HG03108 (cell line): ENCODE results near the gene TUFT1.
A peak's percentile ranks its signal among the peaks of the same experiment; 100 is the strongest.
"Not testable (repeated sequence)": the region's sequence is repeated elsewhere in the genome, so short reads cannot be mapped to it uniquely, and the experiment has no call there.

ENCODE experiments used
- ATAC-seq: cut with Tn5 transposase; IDR thresholded peaks from one replicate; pipeline ENCODE4 v1.9.1; 2021; ENCODE audit warnings: moderate library complexity; ENCODE audit not compliant: unreplicated experiment

Gene TUFT1

DNA sequence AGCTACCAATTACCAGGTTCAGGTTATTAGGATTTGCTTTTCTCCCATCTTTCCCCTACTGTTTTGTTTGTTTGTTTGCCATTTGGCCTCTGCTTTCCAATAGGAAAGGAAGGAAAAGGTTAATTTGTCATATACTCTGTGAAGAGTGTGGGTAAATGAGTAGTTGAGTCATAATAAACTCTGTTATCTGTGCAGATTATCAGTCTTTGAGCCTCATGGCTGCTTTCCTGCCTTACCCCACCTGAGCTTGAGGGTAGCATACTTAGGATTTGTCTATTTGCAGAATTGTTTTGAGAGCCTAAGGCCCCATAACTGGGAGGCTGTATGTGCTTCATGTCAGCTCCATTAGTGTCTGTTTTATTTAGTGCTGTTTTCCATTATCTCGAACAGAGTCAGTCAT lies 38.8 kb downstream of the TUFT1 start:
- ATAC-seq, result no peak

DNA sequence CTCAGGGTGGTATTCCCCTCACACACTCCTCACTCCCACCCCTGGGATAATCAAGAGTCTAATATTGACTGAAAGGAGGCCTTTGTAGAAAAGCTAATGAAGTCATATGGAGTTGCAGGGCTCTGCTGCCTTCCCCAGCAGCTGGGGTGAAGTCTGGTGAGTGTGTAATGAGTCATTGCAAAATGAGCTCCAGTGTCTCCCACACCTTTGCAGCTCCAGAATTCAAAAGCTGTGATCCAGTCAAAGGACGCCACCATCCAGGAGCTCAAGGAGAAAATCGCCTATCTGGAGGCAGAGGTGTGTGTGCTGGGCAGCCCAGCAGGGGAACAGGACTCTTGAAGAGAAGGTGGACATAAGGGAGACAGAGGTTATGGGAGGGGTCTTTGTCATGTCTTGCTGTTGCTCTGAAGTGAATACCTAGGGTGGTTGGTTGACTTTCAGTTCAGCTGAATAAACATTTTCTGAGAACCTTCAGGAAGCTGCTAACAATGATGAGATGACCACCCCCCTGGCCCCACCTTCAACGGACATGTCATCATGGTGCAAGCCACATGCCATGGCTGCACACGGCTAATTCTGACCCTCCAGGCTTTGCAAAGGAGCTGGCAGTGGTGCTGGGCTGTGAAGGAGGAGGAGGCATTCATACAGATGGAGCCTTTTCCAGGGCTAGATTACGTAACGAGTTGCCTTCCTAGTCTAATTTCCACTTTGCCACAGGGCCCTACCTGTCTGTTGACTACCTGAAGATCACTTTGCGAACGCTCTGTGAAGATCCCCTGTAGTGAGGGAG lies 39.5 kb downstream of the TUFT1 start:
- no peak for ATAC-seq

DNA sequence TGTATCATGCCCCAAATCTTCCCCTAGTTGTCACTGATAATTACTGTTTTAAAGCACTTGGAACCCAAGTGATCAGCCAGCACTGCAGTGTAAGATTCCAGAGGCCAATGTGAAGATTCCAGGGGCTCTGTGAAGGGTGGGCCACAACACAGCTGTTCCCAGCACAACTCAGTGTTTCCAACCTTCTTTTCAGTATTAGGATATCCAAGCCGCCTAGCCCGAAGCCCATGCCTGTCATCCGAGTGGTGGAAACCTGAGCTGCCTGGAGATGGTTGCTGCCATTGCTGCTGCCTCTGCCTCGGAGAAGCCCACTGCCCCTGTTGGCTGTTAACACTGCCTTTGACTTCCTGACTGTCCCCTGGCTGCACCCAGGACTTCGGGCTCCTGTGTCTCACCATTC lies 41.3 kb downstream of the TUFT1 start:
- no peak for ATAC-seq

DNA sequence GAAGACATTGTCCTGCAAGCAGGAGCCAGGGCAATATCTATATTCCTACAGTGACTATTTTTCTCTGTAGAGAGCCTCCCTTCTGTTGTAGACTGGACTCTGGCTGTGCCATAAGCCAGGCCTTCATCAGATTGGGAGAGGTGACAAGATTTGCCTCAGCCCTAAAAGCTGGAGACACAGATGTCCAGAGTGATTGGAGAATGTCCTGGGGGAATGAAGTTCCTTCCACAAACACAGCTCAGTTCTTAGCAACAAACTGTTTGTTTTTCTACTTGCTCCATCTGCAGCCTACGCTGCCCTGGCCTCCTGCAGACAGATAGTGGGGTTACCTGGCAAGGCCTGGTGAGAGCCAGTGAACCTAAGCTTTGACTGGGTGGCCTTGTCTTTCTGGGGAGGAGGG lies 41.8 kb downstream of the TUFT1 start:
- ATAC-seq, result no peak

DNA sequence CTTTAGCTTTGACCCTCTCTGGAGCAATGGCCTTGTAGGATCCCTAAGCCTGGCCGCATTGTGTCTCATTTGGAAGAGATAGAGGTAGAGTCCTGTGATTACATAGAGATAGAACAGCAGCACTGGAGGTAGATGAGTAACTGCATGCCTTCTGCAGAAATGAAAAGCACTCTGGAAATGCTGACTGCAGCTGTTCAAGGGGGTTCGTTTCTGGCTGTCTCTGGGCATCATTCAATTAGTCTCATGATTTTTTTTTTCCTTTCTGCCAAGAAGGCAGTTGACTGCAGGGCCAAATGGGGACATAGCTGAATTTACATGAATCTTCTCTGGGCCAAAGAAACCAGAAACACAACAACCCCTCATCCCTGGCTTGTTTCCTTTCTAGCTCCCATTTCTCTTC lies 43.7 kb downstream of the TUFT1 start:
- ATAC-seq, result no peak

DNA sequence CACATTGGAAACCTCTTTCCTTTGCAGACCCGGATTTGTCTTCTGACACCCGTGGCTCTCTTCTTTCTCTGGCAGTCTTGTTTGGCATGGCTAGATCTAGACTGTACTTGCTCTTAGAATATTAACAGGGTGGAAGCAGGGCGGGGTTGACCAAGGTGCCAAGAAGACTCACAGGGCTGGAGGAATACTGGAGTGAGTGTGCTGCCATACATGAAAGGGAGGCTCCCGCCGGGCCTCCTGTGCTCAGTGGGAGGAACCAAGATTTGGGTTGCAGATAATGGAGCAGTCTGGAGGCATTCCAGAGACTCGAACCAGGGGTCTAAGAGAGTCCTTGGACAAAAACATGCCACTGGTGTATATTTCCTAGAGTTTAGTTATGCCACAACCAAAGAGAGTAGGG lies 44.2 kb downstream of the TUFT1 start:
- ATAC-seq, result no peak

DNA sequence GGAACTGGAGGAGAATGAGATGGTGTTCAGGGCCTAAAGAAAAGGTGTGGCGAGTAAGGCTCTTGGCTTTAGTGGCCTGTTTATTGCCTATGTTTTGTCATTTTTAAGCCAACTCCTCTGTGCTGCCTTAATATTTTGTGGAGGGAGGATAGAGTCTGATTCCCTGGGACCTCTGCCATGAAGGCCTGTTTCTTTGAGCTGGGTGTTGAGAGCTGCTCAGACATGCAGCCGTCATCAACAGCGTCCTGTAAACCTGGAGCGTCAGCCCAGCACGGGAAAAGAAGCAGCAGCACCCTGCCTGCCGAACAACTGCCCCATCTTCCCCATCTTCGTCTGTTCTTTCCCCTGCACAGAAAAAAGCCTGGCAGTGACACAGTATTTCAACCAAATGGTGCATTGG lies 44.7 kb downstream of the TUFT1 start:
- ATAC-seq, result no peak

DNA sequence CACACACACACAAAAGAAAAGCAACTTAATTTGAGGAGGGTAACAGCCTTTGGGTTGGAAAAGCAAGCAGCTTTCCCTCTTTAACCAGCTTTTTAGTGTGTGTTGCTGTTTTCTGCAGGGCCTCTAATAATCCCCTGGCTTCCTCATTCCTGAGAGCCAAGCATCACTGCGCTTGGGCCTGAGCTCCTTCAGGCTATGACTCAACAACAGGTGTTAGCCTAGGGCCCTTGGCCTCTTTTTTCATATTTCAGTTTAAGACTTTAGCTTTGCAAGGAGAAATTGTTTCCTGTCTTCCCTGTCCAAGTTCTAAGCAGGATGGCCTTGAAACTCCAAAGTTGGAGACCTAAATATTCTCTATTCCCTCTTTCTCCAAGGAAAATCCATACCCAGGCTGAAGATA lies 45.5 kb downstream of the TUFT1 start:
- ATAC-seq, result no peak

DNA sequence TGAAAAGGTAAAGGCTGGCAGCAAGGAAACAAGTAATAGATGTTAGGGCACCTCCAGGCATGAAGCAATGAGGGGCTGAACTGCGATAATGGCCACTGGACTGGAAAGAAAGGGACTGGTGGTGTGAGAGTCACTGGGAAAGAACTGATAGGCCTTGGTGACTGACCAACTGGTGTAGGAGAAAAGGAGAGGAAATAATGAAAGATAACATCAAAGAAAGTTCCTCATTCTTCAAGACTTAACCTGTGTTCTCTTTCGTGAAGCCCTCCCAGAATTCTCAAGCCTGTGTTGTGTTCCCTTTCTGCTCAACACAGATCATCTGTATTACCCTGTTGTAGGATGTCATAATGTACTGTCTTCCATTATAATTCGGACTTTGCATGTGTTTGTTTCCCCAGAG lies 50.9 kb downstream of the TUFT1 start:
- ATAC-seq, result no peak

DNA sequence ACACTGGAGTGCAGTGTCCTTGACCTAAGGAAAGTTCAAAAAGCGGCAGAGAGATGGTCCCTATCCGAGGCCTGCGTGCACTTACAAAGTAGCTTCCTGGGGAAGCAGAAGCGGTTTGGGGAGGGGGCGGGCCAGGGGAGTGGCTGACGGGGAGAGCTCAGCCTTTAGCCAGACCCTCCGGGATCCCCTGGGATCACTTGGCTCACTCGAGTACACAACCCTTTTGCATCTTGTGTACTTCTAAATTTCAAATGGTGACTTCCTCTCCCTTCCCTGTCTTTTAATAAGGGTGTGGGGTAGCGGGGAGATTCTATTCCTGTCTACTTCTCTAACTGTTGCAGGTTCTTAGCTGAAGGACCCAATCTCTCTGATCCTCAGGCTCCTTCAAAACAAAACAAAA lies 53.6 kb downstream of the TUFT1 start:
- ATAC-seq, result no peak

DNA sequence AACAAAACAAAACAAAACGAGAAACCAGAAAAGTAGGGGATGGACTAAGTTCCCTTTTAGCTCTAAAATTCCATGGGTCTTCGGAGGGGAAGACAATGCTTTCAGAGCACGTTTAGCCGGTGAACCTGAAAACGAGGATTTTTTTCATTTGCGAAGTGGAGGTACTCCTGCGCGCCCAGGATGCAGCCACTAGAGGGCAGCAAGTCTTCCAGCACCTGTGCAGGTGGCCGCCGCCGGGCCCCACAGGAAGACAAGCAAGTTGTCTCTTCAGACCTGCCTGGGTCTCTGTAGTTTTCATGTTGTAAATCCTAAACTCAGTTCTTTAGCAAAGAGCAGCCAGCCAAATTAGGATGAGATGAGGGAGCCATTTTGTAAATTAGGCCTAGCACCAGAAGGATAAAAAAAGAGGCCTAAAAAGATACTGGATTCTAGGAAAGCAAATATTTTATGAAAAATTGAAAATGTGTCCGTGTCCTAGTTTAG lies 54.1 kb downstream of the TUFT1 start:
- ATAC-seq, result no peak

DNA sequence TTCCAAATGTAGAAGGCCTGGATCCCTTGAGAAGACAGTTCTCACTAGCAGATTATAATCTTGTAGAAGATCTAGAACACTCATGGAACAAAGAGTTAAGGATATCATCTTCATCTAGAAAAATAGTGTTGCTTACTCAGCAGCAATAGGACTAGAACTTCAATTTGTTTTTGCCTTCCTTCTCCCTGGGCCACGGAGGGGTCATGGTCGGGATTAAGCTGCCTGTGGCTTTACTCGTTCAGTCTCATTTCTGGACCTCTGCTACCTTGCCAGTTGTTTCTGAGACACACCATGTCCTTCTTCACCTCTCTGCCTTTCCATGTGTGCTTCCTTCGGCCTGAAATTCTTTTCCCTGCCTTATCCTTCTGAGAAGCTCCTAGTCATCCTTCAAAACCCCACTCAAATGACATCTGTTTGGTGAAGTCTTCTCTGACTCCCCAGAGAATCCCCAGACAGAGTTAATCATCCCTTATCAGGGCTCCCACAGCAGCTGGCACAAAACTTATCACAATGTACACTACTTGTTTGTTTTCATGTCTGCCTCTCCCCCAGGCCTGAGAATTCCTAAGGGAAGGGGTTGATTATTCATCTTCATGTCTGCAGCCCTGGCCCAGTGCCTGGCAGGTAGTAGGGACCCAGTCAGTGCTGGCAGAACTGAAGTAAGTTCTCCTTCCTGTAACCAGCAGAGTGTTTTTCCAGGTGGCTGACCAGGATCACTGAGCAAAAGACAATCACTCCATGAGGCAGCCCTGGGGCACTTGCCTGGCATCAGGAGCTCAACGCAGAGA lies 56.3 kb downstream of the TUFT1 start:
- no peak for ATAC-seq

DNA sequence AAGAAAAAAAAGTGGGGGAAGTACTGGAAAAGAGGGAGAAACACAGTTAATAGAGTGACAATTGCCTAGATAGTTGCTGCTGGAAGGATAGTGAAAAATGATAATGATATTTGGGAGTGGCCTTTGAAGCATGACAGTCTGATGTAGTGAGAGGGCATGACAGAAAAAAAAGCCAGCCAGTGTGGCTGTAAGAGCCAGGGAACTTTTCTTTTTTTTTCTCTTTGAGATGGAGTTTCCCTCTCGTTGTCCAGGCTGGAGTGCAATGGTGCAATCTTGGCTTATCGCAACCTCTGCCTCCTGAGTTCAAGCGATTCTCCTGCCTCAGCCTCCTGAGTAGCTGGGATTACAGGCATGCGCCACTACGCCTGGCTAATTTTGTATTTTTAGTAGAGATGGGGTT lies 62.4 kb downstream of the TUFT1 start:
- ATAC-seq, result not testable (repeated sequence)

DNA sequence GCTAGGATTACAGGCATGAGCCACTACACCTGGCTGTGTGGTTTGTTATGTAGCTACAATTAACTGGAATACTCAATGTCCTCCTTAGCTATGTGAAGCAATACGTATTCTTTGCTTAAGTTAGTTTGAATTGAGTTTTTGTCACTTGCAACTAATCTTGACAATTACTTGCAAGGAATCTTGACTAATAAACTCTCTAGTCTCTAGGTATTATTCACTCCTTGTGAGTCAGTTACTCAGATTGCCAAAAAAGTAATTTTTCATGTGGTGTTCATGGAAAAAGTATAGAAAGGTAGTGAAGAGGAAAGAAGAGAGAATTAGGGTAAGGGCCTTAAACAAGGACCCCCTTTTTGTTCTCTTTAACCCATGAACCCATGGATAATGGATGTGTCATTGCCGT lies 64.2 kb downstream of the TUFT1 start:
- no peak for ATAC-seq

DNA sequence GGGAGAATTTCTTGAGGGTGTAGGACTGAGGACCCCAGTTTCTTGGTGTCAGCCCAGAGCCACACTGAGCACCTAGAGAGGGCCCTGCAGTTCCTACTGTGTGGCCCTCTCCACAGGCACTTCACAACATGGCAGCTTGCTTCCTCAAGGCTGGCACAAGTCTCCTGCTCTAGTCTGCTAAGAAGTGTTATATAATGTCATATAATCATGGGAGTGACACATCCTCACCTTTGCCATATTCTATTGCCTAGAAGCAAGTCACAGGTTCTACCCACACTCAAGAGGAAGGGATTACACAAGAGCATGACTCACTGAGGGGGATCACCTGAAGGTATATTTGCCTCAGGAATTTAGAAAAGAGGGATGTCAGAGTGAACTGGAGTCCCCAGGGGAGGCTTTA lies 66.3 kb downstream of the TUFT1 start:
- ATAC-seq, result no peak

DNA sequence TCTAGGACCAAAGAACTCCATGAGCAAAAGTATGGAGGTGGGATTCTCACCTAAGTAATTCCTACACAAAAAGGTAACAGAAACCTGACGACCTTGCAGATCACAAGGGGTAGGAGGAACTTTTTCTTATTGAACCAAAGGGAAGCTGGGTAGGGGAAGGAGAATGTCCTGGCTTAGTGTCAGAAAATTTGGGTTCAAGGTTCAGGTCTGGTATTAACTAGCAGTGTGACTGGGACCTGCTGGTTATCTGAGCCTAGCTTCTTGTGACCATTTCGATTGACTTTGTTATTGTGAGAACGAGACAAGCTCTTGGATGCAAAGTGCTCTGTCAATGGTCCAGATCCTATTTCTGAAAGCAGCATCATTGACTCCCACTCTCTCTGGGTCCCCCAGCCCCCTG lies 66.7 kb downstream of the TUFT1 start:
- ATAC-seq, result no peak

DNA sequence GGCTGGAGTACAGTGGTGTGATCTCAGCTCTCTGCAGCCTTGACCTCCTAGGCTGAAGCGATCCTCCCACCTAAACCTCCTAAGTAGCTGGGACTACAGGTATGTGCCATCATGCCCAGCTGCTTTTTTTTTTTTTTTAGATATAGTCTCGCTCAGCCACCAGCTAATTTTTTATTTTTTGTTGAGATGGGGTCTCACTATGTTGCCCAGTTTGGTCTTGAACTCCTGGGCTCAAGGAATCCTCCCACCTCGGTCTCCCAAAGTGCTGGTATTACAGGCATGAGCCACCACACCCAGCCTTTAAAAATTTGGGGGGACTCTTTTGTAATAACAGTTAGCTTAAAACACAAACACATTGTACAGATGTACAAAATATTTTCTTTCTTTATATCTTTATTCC lies 70.0 kb downstream of the TUFT1 start:
- no peak for ATAC-seq

DNA sequence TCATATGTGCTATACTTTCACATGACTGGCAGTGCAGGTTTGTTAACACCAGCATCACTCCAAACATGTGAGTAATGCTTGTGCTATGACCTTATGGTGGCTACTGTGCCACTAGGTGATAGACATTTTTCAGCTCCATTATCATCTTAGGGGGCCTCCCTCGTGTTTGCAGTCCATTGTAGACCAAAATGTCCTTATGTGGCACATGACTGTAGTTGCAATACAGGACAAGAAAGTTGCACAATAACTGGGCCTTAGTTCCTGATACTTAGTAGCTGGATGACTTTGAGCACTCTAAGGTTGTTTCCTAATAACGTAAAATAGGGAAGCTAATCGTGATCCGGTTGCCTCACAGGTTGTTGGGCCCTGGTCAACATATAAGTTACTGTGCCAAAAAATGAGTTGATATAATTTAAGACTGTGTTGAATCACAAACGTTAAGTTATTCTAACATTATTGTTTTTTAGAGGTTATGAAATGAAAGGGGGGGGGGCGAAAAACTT lies 71.2 kb downstream of the TUFT1 start:
- ATAC-seq, result no peak

DNA sequence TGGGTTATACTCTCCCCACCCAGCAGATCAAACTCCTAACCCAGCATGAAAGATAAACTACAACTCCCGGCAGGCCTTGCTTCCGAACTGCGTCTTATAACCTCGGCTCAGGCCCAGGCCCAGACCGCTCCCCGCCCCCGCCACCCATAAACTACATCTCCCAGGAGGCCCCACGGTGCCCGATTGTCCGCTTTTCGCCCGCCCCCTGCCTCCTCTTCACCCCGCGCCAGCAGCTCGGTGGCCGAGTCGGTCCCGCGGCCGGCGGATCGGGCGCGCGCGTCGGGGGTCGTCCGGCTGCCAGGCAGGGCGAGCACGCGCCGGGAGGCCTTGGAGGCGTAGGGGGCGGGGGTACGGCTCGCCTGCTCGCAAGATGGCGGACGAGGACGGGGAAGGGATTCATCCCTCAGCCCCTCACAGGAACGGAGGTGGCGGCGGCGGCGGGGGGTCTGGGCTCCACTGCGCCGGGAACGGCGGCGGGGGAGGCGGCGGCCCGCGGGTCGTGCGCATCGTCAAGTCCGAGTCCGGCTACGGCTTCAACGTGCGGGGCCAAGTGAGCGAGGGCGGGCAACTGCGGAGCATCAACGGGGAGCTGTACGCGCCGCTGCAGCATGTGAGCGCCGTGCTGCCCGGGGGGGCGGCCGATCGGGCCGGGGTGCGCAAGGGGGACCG lies 71.9 kb downstream of the TUFT1 start, which contains the start of gene SNX27:
SNX27 (plus strand) TSS at position 219 of the 669 bp plus-strand sequence; CDS start at position 371, 152 bp downstream.
- ATAC-seq, result peak; percentile 92

DNA sequence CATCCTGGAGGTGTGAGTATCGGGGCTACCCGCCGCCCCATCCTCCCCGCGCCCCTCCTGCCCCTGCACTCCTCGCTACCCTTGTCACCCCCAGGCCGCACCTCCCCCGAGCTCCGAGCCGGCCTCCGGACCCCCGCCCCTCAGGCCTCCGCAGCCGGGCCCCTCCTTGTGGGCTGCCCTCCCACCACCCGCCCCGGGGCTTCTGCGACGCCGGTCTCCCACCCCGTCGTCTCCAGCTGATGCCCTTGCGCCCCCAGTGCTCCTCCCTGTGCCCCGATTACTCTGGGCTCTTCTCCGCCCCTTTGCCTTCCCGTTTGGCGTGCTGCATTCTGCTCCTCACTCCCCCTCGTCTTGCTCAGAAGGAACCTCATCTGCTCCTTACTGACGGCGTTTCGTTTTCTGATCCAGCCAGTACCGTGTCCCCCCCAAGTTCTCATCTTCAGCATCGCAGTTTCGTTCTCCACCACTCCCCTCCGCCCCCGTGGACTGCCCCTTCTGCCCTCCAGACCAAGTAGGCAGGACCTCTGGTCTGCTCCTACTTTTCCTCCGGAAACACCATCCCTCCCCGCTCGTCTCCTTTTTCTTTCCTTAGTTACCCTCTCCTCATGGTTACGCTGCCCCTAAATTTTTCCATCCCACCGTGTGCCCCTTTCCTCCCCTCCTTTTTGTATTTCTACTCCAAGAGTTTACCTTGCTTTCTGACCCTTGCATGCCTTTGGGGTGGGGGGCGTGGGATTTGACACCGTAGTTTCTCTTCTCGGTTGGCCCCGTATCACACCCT lies 72.6 kb downstream of the TUFT1 start:
- no peak for ATAC-seq
